ENCODE results near the gene RBFOX2.

Gene RBFOX2

DNA sequence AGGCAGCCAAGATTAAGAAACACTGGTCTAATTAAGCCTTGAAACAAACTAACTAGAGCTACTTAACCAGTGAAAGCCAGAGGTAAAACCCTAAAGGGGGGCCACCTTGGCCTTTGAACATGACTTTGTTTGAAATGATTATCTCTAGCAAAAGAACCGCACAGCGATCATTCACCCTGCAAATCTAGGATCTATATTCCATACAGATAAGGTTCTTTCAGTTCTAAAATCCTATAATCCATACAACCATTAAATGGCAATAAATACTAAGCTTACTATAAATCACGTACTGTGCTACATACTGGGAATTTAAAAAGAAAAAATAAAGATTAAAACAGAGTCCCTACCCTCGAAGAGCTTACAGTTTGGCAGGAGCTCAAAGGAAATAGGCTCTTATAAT, 40.6 kb downstream of the RBFOX2 start:
- no peaks in the 10 kb centered on the region for H3K9me3 Mint-ChIP-seq
- H3K4me1 Mint-ChIP-seq: no peaks in the 10 kb centered on the region
- no peak overlapping the region for H3K4me3 Mint-ChIP-seq
- H3K36me3 Mint-ChIP-seq: no peaks in the 10 kb centered on the region
- no peak for DNase-seq
- CTCF ChIA-PET: interaction anchor here (1.0 kb wide), 1 partner anchor 8 kb away, joined by 3 read pairs; no protein-coding TSS in a partner anchor
- peaks cover 3% of the 10 kb centered on the region for H3K27me3 Mint-ChIP-seq
- H3K27ac Mint-ChIP-seq: no peak overlapping the region

DNA sequence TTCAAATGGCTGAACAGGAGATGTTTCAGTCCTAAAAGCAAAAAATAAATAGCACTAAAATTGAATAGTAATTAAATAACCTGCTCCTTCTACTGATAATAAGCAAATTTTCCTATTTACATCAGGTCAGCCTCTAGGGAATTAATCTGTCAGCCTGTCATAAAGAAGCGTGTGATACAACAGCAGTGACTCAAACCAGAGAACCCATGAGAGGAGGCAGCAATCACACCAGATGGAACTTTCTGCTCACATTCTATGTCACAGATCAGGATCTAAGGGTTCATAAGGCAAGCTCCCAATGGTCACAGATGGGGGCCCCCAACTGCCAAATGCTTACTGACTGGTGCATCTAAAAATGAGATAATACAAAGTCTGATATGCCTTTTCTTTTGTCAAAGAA, 41.1 kb downstream of the RBFOX2 start:
- Mint-ChIP-seq H3K36me3 (no peaks in the 10 kb centered on the region), H3K4me1 (no peaks in the 10 kb centered on the region), H3K4me3 (no peak overlapping the region), H3K27ac (no peak overlapping the region), H3K27me3 (peaks cover 3% of the 10 kb centered on the region), H3K9me3 (no peaks in the 10 kb centered on the region)
- CTCF ChIA-PET: interaction anchor here (1.0 kb wide), 1 partner anchor 8 kb away, joined by 3 read pairs; no protein-coding TSS in a partner anchor
- no peak for DNase-seq

DNA sequence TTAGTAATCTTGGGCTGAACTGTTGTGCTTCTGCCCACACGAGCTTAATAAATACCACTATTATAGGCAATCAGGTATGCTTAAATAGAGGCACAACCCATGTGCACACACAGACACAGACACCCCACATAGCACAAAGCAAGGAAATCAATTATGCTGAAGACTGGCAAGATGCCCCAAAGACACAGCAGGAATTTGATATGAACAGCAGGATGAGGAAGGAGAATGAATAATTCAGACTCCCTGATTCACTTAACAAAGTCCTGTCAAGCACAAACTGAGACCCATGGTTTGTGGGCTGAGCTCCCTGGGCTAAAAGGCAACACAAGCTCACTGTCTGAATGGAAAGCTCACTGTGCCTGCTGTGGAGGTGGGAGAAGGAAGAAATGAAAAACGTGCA, 42.5 kb downstream of the RBFOX2 start:
- Mint-ChIP-seq H3K27ac (no peak overlapping the region), H3K9me3 (no peaks in the 10 kb centered on the region), H3K4me3 (no peak overlapping the region), H3K36me3 (no peaks in the 10 kb centered on the region), H3K27me3 (peaks cover 3% of the 10 kb centered on the region), H3K4me1 (no peaks in the 10 kb centered on the region)
- DNase-seq: no peak
- CTCF ChIA-PET: no interaction called here

DNA sequence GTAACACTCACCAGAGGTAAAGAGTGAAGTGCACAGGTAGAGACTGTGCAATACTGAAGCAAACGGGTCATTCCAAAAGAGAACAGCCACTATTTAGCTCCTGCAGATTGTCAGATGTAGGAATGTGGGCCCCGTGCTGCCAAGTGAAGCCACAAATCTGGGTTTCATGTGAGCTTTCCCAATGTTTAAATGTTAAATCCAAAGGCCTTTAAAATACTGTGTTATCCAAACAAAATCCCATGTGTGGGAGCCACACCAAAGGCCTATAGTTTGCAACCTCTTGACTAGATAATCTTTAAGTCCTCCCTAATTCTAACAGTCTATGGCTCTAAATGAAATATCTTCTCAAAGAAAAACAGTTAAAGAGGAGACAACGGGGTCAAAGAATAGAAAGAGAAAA, 43.3 kb downstream of the RBFOX2 start:
- H3K27me3 Mint-ChIP-seq: peaks cover 3% of the 10 kb centered on the region
- H3K4me1 Mint-ChIP-seq: no peaks in the 10 kb centered on the region
- DNase-seq: no peak
- no peak overlapping the region for H3K4me3 Mint-ChIP-seq
- H3K27ac Mint-ChIP-seq: no peak overlapping the region
- no peaks in the 10 kb centered on the region for H3K36me3 Mint-ChIP-seq
- CTCF ChIA-PET: no interaction called here
- no peaks in the 10 kb centered on the region for H3K9me3 Mint-ChIP-seq

DNA sequence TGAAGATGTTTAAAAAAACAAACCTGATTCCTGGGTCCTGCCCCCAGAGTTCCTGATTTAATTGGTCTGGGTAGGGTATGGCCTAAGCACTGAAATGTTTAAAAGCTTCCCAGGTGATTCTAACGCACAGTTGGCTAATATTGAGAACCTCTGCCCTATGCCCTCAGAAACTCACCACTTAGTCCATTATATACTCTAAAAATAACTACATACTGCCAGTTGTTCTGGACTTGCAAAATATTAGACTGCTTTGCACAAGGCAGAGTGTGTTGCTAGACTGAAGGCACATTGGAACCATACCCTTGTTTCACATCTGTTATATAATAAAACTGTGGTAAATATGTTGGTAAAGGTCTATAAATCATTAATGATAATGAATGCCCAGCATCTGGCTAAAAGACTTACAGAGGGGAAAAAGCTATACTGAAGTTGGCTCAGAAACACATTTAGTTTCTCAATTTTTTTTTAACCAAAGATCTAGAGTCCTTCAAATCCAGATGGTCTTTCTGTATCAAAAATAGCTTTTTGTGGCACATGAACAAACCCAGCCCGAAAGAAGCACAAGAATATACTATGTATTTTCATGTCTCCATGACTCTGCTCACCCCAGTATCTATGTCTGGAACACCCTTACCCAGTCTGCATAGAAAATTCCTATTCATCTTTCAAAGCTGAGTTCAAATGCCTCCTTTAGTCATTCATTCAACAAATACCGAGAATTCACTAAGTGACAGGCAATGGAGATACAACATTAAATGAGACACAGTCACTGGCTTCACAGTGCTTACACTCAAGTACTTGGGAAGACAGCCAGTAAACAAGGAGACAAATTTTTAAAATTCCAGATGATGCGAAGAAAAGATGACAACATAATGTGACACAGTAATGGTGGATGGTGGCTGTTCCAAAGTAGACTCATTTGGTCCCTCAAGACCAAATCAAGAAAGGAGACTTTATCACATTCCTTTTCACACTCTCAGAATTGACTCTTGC, 44.1 kb downstream of the RBFOX2 start:
- Mint-ChIP-seq H3K27me3 (peaks cover 3% of the 10 kb centered on the region), H3K4me1 (no peaks in the 10 kb centered on the region), H3K9me3 (no peaks in the 10 kb centered on the region), H3K4me3 (no peak overlapping the region), H3K27ac (no peak overlapping the region), H3K36me3 (no peaks in the 10 kb centered on the region)
- CTCF ChIA-PET: no interaction called here
- DNase-seq: no peak

DNA sequence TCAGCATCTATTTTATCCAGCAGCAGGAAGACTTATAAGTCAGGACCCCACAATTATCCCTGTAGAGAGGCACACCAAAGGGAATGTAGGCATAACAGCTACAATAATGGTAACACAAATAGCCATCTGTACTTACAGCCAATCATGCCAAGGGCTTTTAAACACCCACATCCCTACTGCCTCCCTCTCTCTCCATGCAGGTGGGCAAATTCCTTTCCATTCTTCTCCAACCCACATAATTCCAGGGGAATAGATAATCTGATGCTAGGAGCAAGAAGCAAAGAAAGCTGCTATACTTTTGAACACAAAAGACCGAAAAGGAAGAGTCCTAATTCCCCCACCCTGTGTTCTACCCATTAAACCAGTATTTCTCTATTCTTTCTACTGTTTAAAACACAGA, 46.7 kb downstream of the RBFOX2 start:
- no peaks in the 10 kb centered on the region for H3K36me3 Mint-ChIP-seq
- peaks cover 3% of the 10 kb centered on the region for H3K27me3 Mint-ChIP-seq
- H3K9me3 Mint-ChIP-seq: no peaks in the 10 kb centered on the region
- no peaks in the 10 kb centered on the region for H3K4me1 Mint-ChIP-seq
- H3K4me3 Mint-ChIP-seq: no peak overlapping the region
- DNase-seq: no peak
- no peak overlapping the region for H3K27ac Mint-ChIP-seq
- CTCF ChIA-PET: no interaction called here

DNA sequence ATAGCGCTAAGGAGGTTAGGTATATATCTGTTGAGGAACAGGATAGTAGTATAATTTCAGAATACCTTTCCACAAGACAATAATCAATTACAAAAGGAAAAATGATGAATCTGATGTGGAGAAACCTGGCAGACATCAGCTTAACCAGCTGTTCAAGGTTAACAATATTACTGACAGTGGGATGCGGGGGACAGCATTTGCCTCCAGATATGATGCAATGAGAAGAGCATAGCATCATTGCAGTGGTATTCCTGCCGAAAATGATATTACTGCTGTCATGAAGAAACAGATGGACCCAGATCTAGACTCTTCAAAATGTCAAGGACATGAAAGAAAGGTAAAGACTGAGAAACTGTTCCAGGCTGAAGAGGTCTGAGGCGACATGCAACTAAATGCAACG, 49.7 kb downstream of the RBFOX2 start:
- Mint-ChIP-seq H3K36me3 (no peaks in the 10 kb centered on the region), H3K4me3 (no peak overlapping the region), H3K27me3 (peaks cover 5% of the 10 kb centered on the region), H3K27ac (no peak overlapping the region), H3K4me1 (no peaks in the 10 kb centered on the region), H3K9me3 (no peaks in the 10 kb centered on the region)
- CTCF ChIA-PET: interaction anchor here (1.0 kb wide), 1 partner anchor 9 kb away, joined by 3 read pairs; no protein-coding TSS in a partner anchor
- no peak for DNase-seq

GRCh38 chr22:35978201-35978600, 50.4 kb downstream of the RBFOX2 start:
- no peak overlapping the region for H3K27ac Mint-ChIP-seq
- CTCF ChIA-PET: interaction anchor here (0.6 kb wide), 1 partner anchor 93 kb away, joined by 3 read pairs; no protein-coding TSS in a partner anchor
- DNase-seq: no peak
- no peaks in the 10 kb centered on the region for H3K4me1 Mint-ChIP-seq
- no peaks in the 10 kb centered on the region for H3K36me3 Mint-ChIP-seq
- no peaks in the 10 kb centered on the region for H3K9me3 Mint-ChIP-seq
- peaks cover 5% of the 10 kb centered on the region for H3K27me3 Mint-ChIP-seq
- no peak overlapping the region for H3K4me3 Mint-ChIP-seq

DNA sequence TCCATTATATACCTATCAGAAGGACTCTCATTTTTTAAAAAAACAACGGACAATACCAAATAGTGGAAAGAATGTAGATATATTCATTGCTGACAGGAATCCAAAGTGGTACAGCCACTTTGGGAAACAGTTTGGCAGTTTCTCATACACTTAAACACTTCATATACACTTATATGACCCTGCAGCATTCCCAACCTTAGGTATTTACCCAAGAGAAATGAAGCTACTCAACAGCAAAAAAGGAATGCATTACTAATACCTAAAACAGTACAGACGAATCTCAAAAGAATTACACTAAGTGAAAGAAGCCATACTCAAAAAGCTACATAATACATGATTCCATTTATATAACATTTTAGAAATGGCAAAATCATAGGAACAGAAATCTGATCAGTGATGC, 51.5 kb downstream of the RBFOX2 start:
- H3K4me1 Mint-ChIP-seq: no peaks in the 10 kb centered on the region
- no peak for DNase-seq
- no peaks in the 10 kb centered on the region for H3K9me3 Mint-ChIP-seq
- no peaks in the 10 kb centered on the region for H3K36me3 Mint-ChIP-seq
- H3K27me3 Mint-ChIP-seq: peaks cover 5% of the 10 kb centered on the region
- no peak overlapping the region for H3K4me3 Mint-ChIP-seq
- no peak overlapping the region for H3K27ac Mint-ChIP-seq
- CTCF ChIA-PET: no interaction called here

DNA sequence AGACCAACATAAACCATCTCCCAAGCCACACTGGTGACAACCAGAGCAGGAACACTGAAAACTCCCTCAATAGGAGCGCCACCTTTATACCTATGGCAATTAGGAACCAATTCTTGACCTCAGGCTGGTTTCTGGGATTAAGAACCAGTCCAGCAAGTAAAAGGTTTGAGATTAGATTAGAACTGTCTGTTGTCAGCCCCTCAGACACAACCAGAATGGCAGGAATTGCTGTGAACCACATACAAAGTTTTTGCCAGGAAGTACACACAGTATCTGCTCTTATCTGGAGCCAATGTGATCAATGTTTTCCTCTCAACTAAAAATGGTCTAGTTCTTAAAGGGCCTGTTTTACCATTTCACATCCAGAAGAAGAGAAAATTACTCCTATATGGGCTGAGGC, 55.2 kb downstream of the RBFOX2 start:
- Mint-ChIP-seq H3K27ac (no peak overlapping the region), H3K27me3 (peaks cover 13% of the 10 kb centered on the region), H3K9me3 (no peaks in the 10 kb centered on the region), H3K36me3 (no peaks in the 10 kb centered on the region), H3K4me1 (no peaks in the 10 kb centered on the region), H3K4me3 (no peak overlapping the region)
- no peak for DNase-seq
- CTCF ChIA-PET: no interaction called here

DNA sequence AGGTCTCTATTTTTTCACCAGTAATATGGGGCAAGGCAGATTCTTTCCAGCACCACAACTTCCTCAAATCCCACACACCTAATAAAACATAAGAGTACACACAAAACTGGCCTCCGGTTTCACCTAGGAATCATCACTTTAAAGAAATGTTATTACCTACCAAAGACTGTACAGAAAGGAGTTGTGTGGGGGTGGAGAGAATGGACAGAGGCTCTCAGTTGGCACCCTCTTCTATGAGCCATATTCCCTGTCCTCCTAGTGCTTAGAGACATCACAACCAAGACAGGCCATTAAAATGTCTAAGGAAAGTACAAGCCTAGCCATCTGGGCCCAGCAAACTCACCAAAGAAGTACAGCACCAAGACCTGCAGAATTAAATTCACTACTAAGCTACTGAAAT, 56.1 kb downstream of the RBFOX2 start:
- Mint-ChIP-seq H3K4me3 (no peak overlapping the region), H3K27me3 (peaks cover 13% of the 10 kb centered on the region), H3K27ac (no peak overlapping the region), H3K9me3 (no peaks in the 10 kb centered on the region), H3K4me1 (no peaks in the 10 kb centered on the region), H3K36me3 (no peaks in the 10 kb centered on the region)
- no peak for DNase-seq
- CTCF ChIA-PET: no interaction called here

DNA sequence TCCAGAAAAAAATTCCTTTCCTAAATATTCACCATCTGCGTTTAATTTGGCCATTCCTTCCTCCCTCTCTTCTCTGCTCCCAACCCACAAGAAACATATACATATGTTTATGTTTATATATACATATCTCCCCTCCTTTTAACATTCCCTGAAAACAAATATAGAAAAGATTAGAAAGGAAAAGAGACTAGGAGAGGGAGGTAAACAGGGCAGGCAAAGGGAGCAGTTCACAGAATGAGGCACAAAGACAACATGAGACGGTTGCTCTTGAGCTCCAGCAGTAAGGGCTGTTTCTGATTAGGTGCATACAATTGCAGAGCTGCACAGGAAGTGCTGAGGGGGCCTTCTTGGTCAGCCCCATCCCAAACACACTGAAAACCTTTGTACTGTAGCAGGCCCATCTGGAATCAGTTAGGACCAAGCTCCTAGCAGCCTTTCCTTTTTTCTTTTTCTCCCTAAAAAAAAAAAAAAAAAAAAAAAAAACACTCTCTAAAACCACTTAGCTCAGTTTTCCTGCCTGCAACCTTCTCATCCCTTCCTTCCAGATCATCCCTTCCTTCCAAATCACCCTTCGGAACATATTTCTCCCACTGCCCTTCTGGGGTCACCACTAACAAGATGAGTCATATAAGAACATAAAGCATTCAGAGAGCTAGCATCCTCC, 57.0 kb downstream of the RBFOX2 start:
- Mint-ChIP-seq H3K27ac (no peak overlapping the region), H3K4me1 (no peaks in the 10 kb centered on the region), H3K27me3 (peaks cover 13% of the 10 kb centered on the region), H3K4me3 (no peak overlapping the region), H3K36me3 (no peaks in the 10 kb centered on the region), H3K9me3 (no peaks in the 10 kb centered on the region)
- CTCF ChIA-PET: no interaction called here
- DNase-seq: no peak

DNA sequence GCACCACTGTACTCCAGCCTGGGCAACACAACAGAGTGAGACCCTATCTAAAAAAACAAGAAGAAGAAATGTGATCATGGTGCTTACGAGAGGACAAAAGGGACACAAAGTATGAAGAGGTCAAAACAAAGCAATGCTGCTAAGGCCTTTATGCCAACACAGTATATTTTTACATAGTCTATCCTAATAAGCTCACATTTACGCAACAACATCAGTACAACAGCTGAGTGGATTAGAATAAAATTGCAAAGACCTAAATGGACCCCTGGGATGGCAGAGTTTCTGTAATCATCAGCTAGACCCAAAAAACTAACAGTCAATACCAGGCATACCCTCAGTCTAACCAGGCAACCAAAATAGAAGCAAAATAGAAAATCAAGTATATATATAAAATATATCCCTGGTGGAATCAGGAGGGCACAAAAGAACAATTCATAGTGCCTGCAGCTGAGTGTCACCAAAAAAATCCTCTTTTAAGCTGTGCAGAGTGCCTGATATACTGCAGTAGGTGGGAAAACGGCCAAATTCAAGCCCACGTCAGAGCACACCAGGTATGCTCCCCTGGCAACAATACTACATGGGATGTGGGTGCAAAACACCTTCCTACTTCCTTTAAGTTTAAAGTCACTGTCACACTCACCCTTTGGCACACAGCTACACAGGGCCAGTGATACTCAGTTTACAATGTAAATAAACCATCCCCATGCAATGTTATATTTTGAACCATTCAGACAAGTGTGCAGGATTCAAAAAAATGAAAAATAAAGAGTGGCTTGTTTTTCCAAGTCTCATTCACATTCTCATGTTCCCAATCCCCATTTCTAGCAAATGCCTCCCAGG, 57.8 kb downstream of the RBFOX2 start:
- H3K27ac Mint-ChIP-seq: no peak overlapping the region
- no peaks in the 10 kb centered on the region for H3K36me3 Mint-ChIP-seq
- CTCF ChIA-PET: interaction anchor here (1.0 kb wide), 1 partner anchor 95 kb away, joined by 3 read pairs; no protein-coding TSS in a partner anchor
- peaks cover 13% of the 10 kb centered on the region for H3K27me3 Mint-ChIP-seq
- H3K4me3 Mint-ChIP-seq: no peak overlapping the region
- no peaks in the 10 kb centered on the region for H3K4me1 Mint-ChIP-seq
- no peak for DNase-seq
- H3K9me3 Mint-ChIP-seq: no peaks in the 10 kb centered on the region

DNA sequence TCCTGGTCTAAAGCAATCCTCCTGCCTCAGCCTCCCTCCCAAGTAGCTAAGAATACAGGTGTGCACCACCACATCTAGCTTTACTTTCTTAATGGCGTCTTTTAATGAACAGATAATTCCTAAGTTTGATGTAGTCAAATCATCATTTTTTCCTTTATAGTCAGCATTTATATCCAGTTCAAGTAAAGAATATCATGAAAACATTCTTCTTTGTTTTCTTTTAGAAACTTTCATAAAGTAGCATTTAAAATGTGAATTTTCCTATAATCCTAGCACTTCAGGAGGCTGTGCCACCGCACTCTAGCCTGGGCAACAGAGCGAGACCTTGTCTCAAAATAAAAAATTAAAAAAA, 61.6 kb downstream of the RBFOX2 start:
- no peaks in the 10 kb centered on the region for H3K4me1 Mint-ChIP-seq
- H3K27me3 Mint-ChIP-seq: peaks cover 8% of the 10 kb centered on the region
- DNase-seq: no peak
- H3K36me3 Mint-ChIP-seq: no peaks in the 10 kb centered on the region
- no peaks in the 10 kb centered on the region for H3K9me3 Mint-ChIP-seq
- no peak overlapping the region for H3K4me3 Mint-ChIP-seq
- H3K27ac Mint-ChIP-seq: no peak overlapping the region
- CTCF ChIA-PET: interaction anchor here (0.6 kb wide), 1 partner anchor 181 kb away, joined by 4 read pairs; no protein-coding TSS in a partner anchor
